Fibroblast of lung (primary cell): ENCODE results near the gene IL1F10. TPM values are rescaled to one million over a fixed set of nuclear protein-coding genes. Genes with fewer than 3 reads are reported as not detected.

Source experiments
- DNase-seq, 2 donors: peaks; one replicate each; pipeline versions ENCODE4 v3.0.0 to v3.0.0-alpha.2; 2010; ENCODE audit warnings: low read depth in 2 of 2
- H2AFZ ChIP-seq: 2 replicates; pipeline ENCODE4 v1.5.1; 2012; ENCODE audit warnings: low read length, control low read depth, inconsistent platforms
- H3K27ac ChIP-seq: 2 replicates; pipeline ENCODE4 v1.5.1; 2011; ENCODE audit warnings: low read length, control low read depth; ENCODE audit not compliant: insufficient read depth
- H3K27me3 ChIP-seq: 2 replicates; pipeline ENCODE4 v1.5.1; 2011; ENCODE audit warnings: mild to moderate bottlenecking, low read length; ENCODE audit not compliant: control insufficient read depth, insufficient read depth
- H3K36me3 ChIP-seq: 2 replicates; pipeline ENCODE4 v1.5.1; 2011; ENCODE audit warnings: low read length; ENCODE audit not compliant: control insufficient read depth, insufficient read depth
- H3K4me1 ChIP-seq: 2 replicates; pipeline ENCODE4 v1.5.1; 2011; ENCODE audit warnings: low read length; ENCODE audit not compliant: control insufficient read depth, insufficient read depth; ENCODE audit errors: extremely low read depth
- H3K4me2 ChIP-seq: 2 replicates; pipeline ENCODE4 v1.5.1; 2011; ENCODE audit warnings: low read length, control low read depth; ENCODE audit not compliant: insufficient read depth; ENCODE audit errors: extremely low read depth
- H3K4me3 ChIP-seq, 4 experiments: fragments of 200-600 bp in 1 of 4; sonication (generic) in 1 of 4; replicated peaks in 1 of 4; 2 replicates each; pipeline ENCODE4 v1.5.1; 2011 to 2016; ENCODE audit warnings: low read length in 4 of 4, low read depth in 3 of 4, mild to moderate bottlenecking in 3 of 4, control low read depth in 2 of 4, inconsistent platforms in 1 of 4, mixed read lengths in 1 of 4; ENCODE audit not compliant: insufficient read depth in 1 of 4; ENCODE audit errors: control extremely low read depth in 1 of 4
- H3K79me2 ChIP-seq: 2 replicates; pipeline ENCODE4 v1.5.1; 2012; ENCODE audit warnings: mild to moderate bottlenecking, low read length, inconsistent platforms; ENCODE audit not compliant: control insufficient read depth, insufficient read depth
- H3K9ac ChIP-seq: 2 replicates; pipeline ENCODE4 v1.5.1; 2011; ENCODE audit warnings: mild to moderate bottlenecking, low read length, control low read depth; ENCODE audit not compliant: insufficient read depth
- H3K9me3 ChIP-seq: 2 replicates; pipeline ENCODE4 v1.5.1; 2012; ENCODE audit warnings: low read depth, low read length; ENCODE audit not compliant: control insufficient read depth, insufficient read depth
- H4K20me1 ChIP-seq: 2 replicates; pipeline ENCODE4 v1.5.1; 2011; ENCODE audit warnings: low read length; ENCODE audit not compliant: control insufficient read depth, insufficient read depth; ENCODE audit errors: extremely low read depth
- EZH2 ChIP-seq: IDR thresholded peaks from 2 replicates; pipeline ENCODE4 v1.5.1; 2012; ENCODE audit warnings: low read length, control low read depth, mild to moderate bottlenecking; ENCODE audit errors: missing control alignments
- polyA plus RNA-seq, 2 donors: library from polyadenylated mRNA; depleted of rRNA in 1 of 2; stranded (reverse) in 1 of 2; unstranded in 1 of 2; fragments of >200 nt; gene quantifications; 2 replicates each; pipeline ENCODE4 v1.2.1, GENCODE V29; 2011 to 2012; ENCODE audit warnings: missing spikeins in 1 of 2
- total RNA-seq: library from RNA; depleted of rRNA; stranded (reverse); fragments of >200 nt; gene quantifications from 2 replicates; pipeline ENCODE4 v1.2.1, GENCODE V29; 2014
- TF ChIP-seq, protein P1 (sequence below), 2 donors: IDR thresholded peaks in 1 of 2; conservative IDR thresholded peaks in 1 of 2; 1 replicate in 1 of 2; 2 replicates in 1 of 2; pipeline ENCODE4 v1.5.1; 2011 to 2012; ENCODE audit warnings: low read length in 2 of 2, control low read depth in 1 of 2, inconsistent platforms in 1 of 2, low read depth in 1 of 2, mild to moderate bottlenecking in 1 of 2

Gene IL1F10
- total and polyA plus RNA-seq, 2 donors (not counting 1 experiment from before 2014, with no cell fraction given): not detected

DNA sequence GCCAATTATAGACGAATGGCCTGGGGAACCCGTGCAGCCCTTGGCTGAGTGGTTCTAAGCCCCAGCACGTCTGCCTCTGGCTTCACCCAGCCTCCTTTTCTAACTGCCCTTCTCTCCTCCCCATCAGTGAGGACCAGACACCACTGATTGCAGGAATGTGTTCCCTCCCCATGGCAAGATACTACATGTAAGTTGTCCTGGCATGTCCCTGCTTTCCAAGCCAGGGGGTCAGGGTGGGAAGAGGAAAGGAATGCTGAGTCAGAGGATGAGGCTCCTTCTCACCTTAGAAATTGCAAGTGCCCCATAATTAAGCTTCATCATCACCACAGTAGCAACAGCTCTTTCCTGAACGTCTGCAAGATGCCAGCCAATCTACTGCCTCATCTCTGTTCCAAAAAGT lies 4.8 kb downstream of the IL1F10 start:
- H3K79me2 ChIP-seq: no peaks in the 10 kb centered on the region
- TF ChIP-seq, protein P1, sequence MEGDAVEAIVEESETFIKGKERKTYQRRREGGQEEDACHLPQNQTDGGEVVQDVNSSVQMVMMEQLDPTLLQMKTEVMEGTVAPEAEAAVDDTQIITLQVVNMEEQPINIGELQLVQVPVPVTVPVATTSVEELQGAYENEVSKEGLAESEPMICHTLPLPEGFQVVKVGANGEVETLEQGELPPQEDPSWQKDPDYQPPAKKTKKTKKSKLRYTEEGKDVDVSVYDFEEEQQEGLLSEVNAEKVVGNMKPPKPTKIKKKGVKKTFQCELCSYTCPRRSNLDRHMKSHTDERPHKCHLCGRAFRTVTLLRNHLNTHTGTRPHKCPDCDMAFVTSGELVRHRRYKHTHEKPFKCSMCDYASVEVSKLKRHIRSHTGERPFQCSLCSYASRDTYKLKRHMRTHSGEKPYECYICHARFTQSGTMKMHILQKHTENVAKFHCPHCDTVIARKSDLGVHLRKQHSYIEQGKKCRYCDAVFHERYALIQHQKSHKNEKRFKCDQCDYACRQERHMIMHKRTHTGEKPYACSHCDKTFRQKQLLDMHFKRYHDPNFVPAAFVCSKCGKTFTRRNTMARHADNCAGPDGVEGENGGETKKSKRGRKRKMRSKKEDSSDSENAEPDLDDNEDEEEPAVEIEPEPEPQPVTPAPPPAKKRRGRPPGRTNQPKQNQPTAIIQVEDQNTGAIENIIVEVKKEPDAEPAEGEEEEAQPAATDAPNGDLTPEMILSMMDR (conservative IDR thresholded peaks at IDR 0.05 in 1 of 2, IDR thresholded peaks at IDR 0.05 in 1 of 2; ENCODE audit: low read depth in 1 of 2, low read length in 2 of 2): no peak
- TF ChIP-seq EZH2: no peak

GRCh38 chr2:113073325-113073834 lies 5.6 kb downstream of the IL1F10 start:
- no peak overlapping the region for H3K27ac ChIP-seq
- DNase-seq: no peak
- H3K9me3 ChIP-seq: no peaks in the 10 kb centered on the region
- H3K4me3 ChIP-seq: no peak overlapping the region
- H3K4me1 ChIP-seq: no peaks in the 10 kb centered on the region
- H3K36me3 ChIP-seq: no peaks in the 10 kb centered on the region
- H3K4me2 ChIP-seq: no peak overlapping the region
- no peak for TF ChIP-seq EZH2
- TF ChIP-seq, protein P1 (conservative IDR thresholded peaks at IDR 0.05 in 1 of 2, IDR thresholded peaks at IDR 0.05 in 1 of 2; ENCODE audit: low read depth in 1 of 2, low read length in 2 of 2): no peak
- H2AFZ ChIP-seq: no peak overlapping the region
- H4K20me1 ChIP-seq: no peaks in the 10 kb centered on the region
- no peak overlapping the region for H3K9ac ChIP-seq
- no peaks in the 10 kb centered on the region for H3K79me2 ChIP-seq
- peaks cover 2% of the 10 kb centered on the region for H3K27me3 ChIP-seq

More for the DNA sequence above, 4.8 kb downstream of the IL1F10 start:
- DNase-seq: no peak
- H3K4me1 ChIP-seq: no peaks in the 10 kb centered on the region
- H3K27ac ChIP-seq: no peak overlapping the region
- no peak overlapping the region for H3K4me2 ChIP-seq
- peaks cover 2% of the 10 kb centered on the region for H3K27me3 ChIP-seq
- H3K9me3 ChIP-seq: no peaks in the 10 kb centered on the region
- H3K36me3 ChIP-seq: no peaks in the 10 kb centered on the region
- no peak overlapping the region for H3K9ac ChIP-seq
- no peak overlapping the region for H2AFZ ChIP-seq
- no peaks in the 10 kb centered on the region for H4K20me1 ChIP-seq
- H3K4me3 ChIP-seq: no peak overlapping the region

- Histone ChIP-seq H4K20me1 (no peaks in the 10 kb centered on the region), H3K79me2 (no peaks in the 10 kb centered on the region), H3K36me3 (no peaks in the 10 kb centered on the region), H2AFZ (no peak overlapping the region), H3K4me3 (no peak overlapping the region), H3K9me3 (no peaks in the 10 kb centered on the region), H3K27me3 (peaks cover 2% of the 10 kb centered on the region), H3K4me2 (no peak overlapping the region), H3K4me1 (no peaks in the 10 kb centered on the region), H3K27ac (no peak overlapping the region), H3K9ac (no peak overlapping the region)
- no peak for DNase-seq
- TF ChIP-seq, protein P1 (conservative IDR thresholded peaks at IDR 0.05 in 1 of 2, IDR thresholded peaks at IDR 0.05 in 1 of 2; ENCODE audit: low read depth in 1 of 2, low read length in 2 of 2): no peak
- TF ChIP-seq EZH2: no peak
Measured at GRCh38 chr2:113075030-113075429, 7.3 kb downstream of the IL1F10 start.
